ENCODE results near the gene KAT8.

GRCh38 chr16:31109622-31110021 lies 7.8 kb upstream of the KAT8 start:
- TF ChIP-seq CTCF (IDR thresholded peaks at IDR 0.05): no peak
- no peak for TF ChIP-seq POLR2AphosphoS5 (IDR thresholded peaks at IDR 0.05; ENCODE audit: insufficient read depth in 1 of 2, low read depth in 1 of 2)
- no peak for TF ChIP-seq POLR2A (IDR thresholded peaks at IDR 0.05)

Data from vagina (tissue), 2 donors.